NOMO-1 treated with DMSO at 0.1 percent for 48 hours (cell line): Measurements from ENCODE around the gene OR2A2.

ENCODE experiments used
- DNase-seq: peaks from one replicate; lab custom pipeline; 2025; ENCODE audit not compliant: unreplicated experiment; lab: John Stamatoyannopoulos, UW

Gene OR2A2

GRCh38 chr7:144137501-144137900 is 28.1 kb downstream of the OR2A2 start:
- no peak for DNase-seq

DNA sequence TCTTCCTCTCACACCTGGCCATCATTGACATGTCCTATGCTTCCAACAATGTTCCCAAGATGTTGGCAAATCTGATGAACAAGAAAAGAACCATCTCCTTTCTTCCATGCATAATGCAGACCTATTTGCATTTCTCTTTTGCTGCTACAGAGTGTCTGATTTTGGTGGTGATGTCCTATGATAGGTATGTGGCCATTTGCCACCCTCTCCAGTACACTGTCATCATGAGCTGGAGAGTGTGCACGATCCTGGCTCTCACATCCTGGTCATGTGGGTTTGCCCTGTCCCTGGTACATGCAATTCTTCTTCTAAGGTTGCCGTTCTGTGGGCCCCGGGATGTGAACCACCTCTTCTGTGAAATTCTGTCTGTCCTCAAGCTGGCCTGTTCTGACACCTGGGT is 32.8 kb downstream of the OR2A2 start:
- no peak for DNase-seq

- no peak for DNase-seq
Measured at GRCh38 chr7:144144426-144144825, 35.0 kb downstream of the OR2A2 start.

DNA sequence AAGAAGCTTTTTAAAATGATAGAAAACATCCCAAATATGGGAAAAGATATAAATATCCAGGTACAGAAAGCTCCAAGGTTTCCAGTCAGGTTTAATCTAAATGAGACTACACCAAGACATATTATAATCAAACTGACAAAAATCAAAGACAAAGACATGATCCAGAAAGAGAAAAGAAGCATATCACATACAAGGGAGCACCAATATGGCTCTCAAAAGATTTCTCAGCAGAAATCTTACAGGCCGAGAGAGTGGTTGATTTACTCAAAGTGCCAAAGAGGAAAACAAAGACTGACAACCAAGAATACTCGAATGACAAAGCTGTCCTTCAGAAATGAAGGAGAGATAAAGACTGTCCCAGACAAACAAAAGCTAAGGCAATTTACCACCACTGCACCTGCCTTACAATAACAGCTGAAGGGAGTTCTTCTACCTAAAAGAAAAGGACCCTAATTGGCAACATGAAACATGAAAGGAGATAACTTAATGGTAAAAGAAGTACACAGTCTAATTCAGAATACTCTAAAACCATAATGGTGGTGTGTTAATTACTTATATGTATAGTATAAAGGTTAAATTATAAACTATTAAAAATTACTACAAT is 38.9 kb downstream of the OR2A2 start:
- DNase-seq: no peak

DNA sequence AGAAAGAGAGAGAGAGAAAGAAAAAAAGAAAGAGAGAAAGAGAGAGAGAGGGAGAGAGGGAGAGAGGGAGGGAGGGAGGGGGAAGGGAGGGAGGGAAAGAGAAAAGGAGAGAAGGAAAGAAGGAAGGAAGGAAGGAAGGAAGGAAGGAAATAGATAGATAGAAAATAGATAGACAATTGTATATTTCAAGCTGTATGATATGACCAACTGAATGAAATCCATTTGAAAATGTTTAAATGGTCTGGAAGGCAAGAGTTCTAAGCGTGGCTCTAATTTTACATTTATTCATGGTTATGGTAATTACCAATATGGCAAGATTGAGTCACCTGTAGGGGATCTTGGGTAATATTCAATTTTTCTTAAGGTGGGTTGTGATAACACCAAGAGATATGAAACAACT is 49.5 kb downstream of the OR2A2 start:
- no peak for DNase-seq
